Heart left ventricle (tissue), 16 donors: ENCODE measurements around the gene NTM. TPM values are rescaled to one million over a fixed set of nuclear protein-coding genes. Genes with fewer than 3 reads are reported as not detected.

Source experiments
- ATAC-seq, 4 donors: fragments of 200-7000 bp; cut with Tn5 transposase; one replicate each; pipeline ENCODE4 v1.9.1; 2020 to 2022; ENCODE audit warnings: moderate library complexity in 4 of 4, mild to moderate bottlenecking in 3 of 4, moderate number of reproducible peaks in 1 of 4
- DNase-seq, 5 donors: peaks; one replicate each; pipeline ENCODE4 v3.0.0-alpha.2; 2020
- H3K27ac ChIP-seq, 12 donors: fragments of 200-600 bp; sonication (generic) in 4 of 12; one replicate each; pipeline versions ENCODE4 v1.5.0 to v1.8.0; 2016 to 2022; ENCODE audit warnings: mild to moderate bottlenecking in 2 of 12
- H3K27me3 ChIP-seq, 9 donors: fragments of 200-600 bp; sonication (generic) in 2 of 9; one replicate each; pipeline versions ENCODE4 v1.5.1 to v1.8.0; 2016 to 2022; ENCODE audit warnings: mild to moderate bottlenecking in 3 of 9
- H3K36me3 ChIP-seq, 9 donors: fragments of 200-600 bp; sonication (generic) in 2 of 9; one replicate each; pipeline versions ENCODE4 v1.5.0 to v1.8.0; 2018 to 2022; ENCODE audit warnings: mild to moderate bottlenecking in 2 of 9
- H3K4me1 ChIP-seq, 12 donors: fragments of 200-600 bp; sonication (generic) in 4 of 12; one replicate each; pipeline versions ENCODE4 v1.5.0 to v1.8.0; 2016 to 2022; ENCODE audit warnings: mild to moderate bottlenecking in 3 of 12
- H3K4me3 ChIP-seq, 12 donors: fragments of 200-600 bp; sonication (generic) in 4 of 12; one replicate each; pipeline versions ENCODE4 v1.5.0 to v1.8.0; 2017 to 2022; ENCODE audit warnings: mild to moderate bottlenecking in 9 of 12, moderate library complexity in 4 of 12
- H3K9me3 ChIP-seq, 12 donors: fragments of 200-600 bp; sonication (generic) in 4 of 12; one replicate each; pipeline versions ENCODE4 v1.5.0 to v1.8.0; 2016 to 2022; ENCODE audit warnings: mild to moderate bottlenecking in 1 of 12
- CTCF ChIP-seq, 12 donors: fragments of 200-600 bp; sonication (generic) in 4 of 12; IDR thresholded peaks; one replicate each; pipeline versions ENCODE4 v1.5.0 to v1.8.0; 2018 to 2022; ENCODE audit warnings: antibody characterized with exemption in 12 of 12, mild to moderate bottlenecking in 5 of 12
- POLR2A ChIP-seq, 2 donors: fragments of 450-650 bp; IDR thresholded peaks; one replicate each; pipeline ENCODE4 v1.6.1; 2017; ENCODE audit warnings: antibody characterized with exemption in 2 of 2, mild to moderate bottlenecking in 2 of 2, moderate library complexity in 2 of 2
- WGBS, 4 donors: extraction: QIAGEN DNeasy Blood & Tissue Kit in 2 of 4; methylation state at CpG; one replicate each; pipeline versions ENCODE4 v1.1.5 to v1.1.7; 2013 to 2018; 5-methylcytosine and 5-hydroxymethylcytosine counted together
- intact Hi-C, 10 donors: fragments of 100-400 bp; cut with DNase I; formaldehyde crosslinking; loops; one replicate each; pipeline versions ENCODE4 v1.11.1 to v1.14.2; 2022
- polyA plus RNA-seq, 2 donors: library from polyadenylated mRNA; stranded (reverse); fragments of 200-250 nt; gene quantifications; one replicate each; pipeline ENCODE4 v1.2.3, GENCODE V29; 2013
- total RNA-seq, 9 donors: library from RNA; depleted of rRNA in 2 of 9; stranded (reverse); fragments of >200 nt in 2 of 9; fragmentation: NEBNext Ultra II Directional in 3 of 9; extraction: Animal tissue kit (Norgen Biotek cat#: 25700) in 3 of 9; gene quantifications; one replicate each; pipeline versions ENCODE4 v1.1.0 to v1.2.4, GENCODE V29; 2016 to 2023
- donor health status: ischemic (EF 13 %, LVEDD 7.1; RV severe dilation, severe dysfunction).
- donor health status: healthy with polysubstance abuse.
- donor health status: DM: no; HTN: yes; CAD: no.
- donor health status: DM: no; HTN: no; CAD: no.
- donor health status: ischemic (EF 25% LVEDD 6.9; RV normal size, moderate dysfunction).
- donor health status: ischemic (EF 25% LVEDD 5.7; RV mildly dilated, moderate dysfunction).
- donor health status: healthy.
- donor health status: DM: yes; HTN: yes; CAD: no.
- donor health status: ischemic (EF 35%, LVEDD 5.7; RV mildly dilated, moderate dysfunction).
- donor health status: nonischemic (EF 11% LVEDD 7.7; RV severe dilation, severe dysfunction).
- donor health status: DM: yes; HTN: yes; CAD: no.
- donor health status: PGD.
- donor health status: ischemic (EF 29% LVEDD 5.4; RV normal size, mild dysfunction).
- donor health status: nonischemic (EF 23%, LVEDD 6.1; RV moderate dilation, normal function).

Gene NTM
- total and polyA plus RNA-seq, 11 donors, result 0.40 to 7.7 (median 1.5) TPM

- TF ChIP-seq CTCF (IDR thresholded peaks at IDR 0.05), result no peak
- TF ChIP-seq POLR2A (IDR thresholded peaks at IDR 0.05), result no peak
- ATAC-seq (no peak), DNase-seq (no peak)
- Histone ChIP-seq H3K36me3 (no peaks in the 10 kb centered on the region), H3K9me3 (peaks cover 0 to 9% (median 0%) of the 10 kb centered on the region in 12 donors), H3K27ac (no peak overlapping the region), H3K4me1 (no peaks in the 10 kb centered on the region), H3K4me3 (no peak overlapping the region), H3K27me3 (no peaks in the 10 kb centered on the region)
- intact Hi-C loops, result no loop called here
- WGBS, 4 donors, result 72 to 78% (median 75%) methylated on average over 4 to 6 of the region's 6 CpGs
Measured at GRCh38 chr11:132248580-132248979, 878.2 kb downstream of the NTM start.

- Histone ChIP-seq H3K9me3 (peaks cover 0 to 9% (median 0%) of the 10 kb centered on the region in 12 donors), H3K27me3 (no peaks in the 10 kb centered on the region), H3K36me3 (no peaks in the 10 kb centered on the region), H3K4me3 (no peak overlapping the region), H3K27ac (no peak overlapping the region), H3K4me1 (no peaks in the 10 kb centered on the region)
- TF ChIP-seq CTCF (IDR thresholded peaks at IDR 0.05) (no peak), POLR2A (IDR thresholded peaks at IDR 0.05) (no peak)
- intact Hi-C loops, result no loop called here
- 60 to 73% (median 65%) methylated on average over 5 of the region's 5 CpGs for WGBS, 4 donors
- ATAC-seq (no peak), DNase-seq (no peak)
Measured at GRCh38 chr11:132249256-132249655, 878.8 kb downstream of the NTM start.

- intact Hi-C loops, result no loop called here
Measured at GRCh38 chr11:132251061-132251460, 880.6 kb downstream of the NTM start.

More at GRCh38 chr11:132251061-132251460, 880.6 kb downstream of the NTM start:
- H3K36me3 ChIP-seq, result no peaks in the 10 kb centered on the region
- H3K4me1 ChIP-seq, result no peaks in the 10 kb centered on the region
- ATAC-seq, result no peak
- WGBS, 4 donors, result 75 to 89% (median 84%) methylated on average over 1 of the region's 1 CpG
- TF ChIP-seq CTCF (IDR thresholded peaks at IDR 0.05) (no peak), POLR2A (IDR thresholded peaks at IDR 0.05) (no peak)
- DNase-seq, result no peak
- no peak overlapping the region for H3K4me3 ChIP-seq
- H3K9me3 ChIP-seq, result peaks cover 0 to 9% (median 0%) of the 10 kb centered on the region in 12 donors
- H3K27me3 ChIP-seq, result peaks cover 0 to under 1% (median 0%) of the 10 kb centered on the region in 9 donors
- H3K27ac ChIP-seq, result no peak overlapping the region
